Measurements from ENCODE around the gene MAGEF1.

The MAGEF1 gene

GRCh38 chr3:184688251-184688881 is 23.5 kb downstream of the MAGEF1 start:
- no peak for DNase-seq

- DNase-seq: no peak
Observed at GRCh38 chr3:184687363-184688015, 24.4 kb downstream of the MAGEF1 start.

- DNase-seq: no peak
Observed at GRCh38 chr3:184685646-184686045, 26.2 kb downstream of the MAGEF1 start.

GRCh38 chr3:184685055-184685454 is 26.8 kb downstream of the MAGEF1 start:
- no peak for DNase-seq

GRCh38 chr3:184683900-184684560 is 27.8 kb downstream of the MAGEF1 start:
- DNase-seq: no peak

- no peak for DNase-seq
Observed at GRCh38 chr3:184683234-184683633, 28.6 kb downstream of the MAGEF1 start.

GRCh38 chr3:184682671-184683070 is 29.2 kb downstream of the MAGEF1 start:
- DNase-seq: no peak

GRCh38 chr3:184680385-184681345 is 31.2 kb downstream of the MAGEF1 start:
- no peak for DNase-seq

- no peak for DNase-seq
Observed at GRCh38 chr3:184679056-184679816, 32.6 kb downstream of the MAGEF1 start.

GRCh38 chr3:184678317-184679055 is 33.4 kb downstream of the MAGEF1 start:
- no peak for DNase-seq

- no peak for DNase-seq
Observed at GRCh38 chr3:184677344-184678316, 34.2 kb downstream of the MAGEF1 start.

GRCh38 chr3:184676927-184677326 is 34.9 kb downstream of the MAGEF1 start:
- DNase-seq: no peak

GRCh38 chr3:184674626-184675025 is 37.2 kb downstream of the MAGEF1 start:
- DNase-seq: no peak

GRCh38 chr3:184672977-184673870 is 38.6 kb downstream of the MAGEF1 start:
- DNase-seq: no peak

GRCh38 chr3:184672335-184672734 is 39.5 kb downstream of the MAGEF1 start:
- DNase-seq: no peak

- DNase-seq: no peak
Observed at GRCh38 chr3:184670091-184670602, 41.7 kb downstream of the MAGEF1 start.

GRCh38 chr3:184669578-184669977 is 42.3 kb downstream of the MAGEF1 start:
- DNase-seq: no peak

- peak; percentile 70 for DNase-seq
Observed at GRCh38 chr3:184666442-184666841, 45.4 kb downstream of the MAGEF1 start.

GRCh38 chr3:184665101-184665500 is 46.8 kb downstream of the MAGEF1 start:
- no peak for DNase-seq
